ENCODE data around the gene PVALB.
A peak's percentile ranks its signal among the peaks of the same experiment; 100 is the strongest.

Gene PVALB

GRCh38 chr22:36816636-36817524, at the start of gene PVALB:
Gene PVALB, minus strand, starts transcription at chr22:36817035. Its CDS starts 30 bp downstream, at chr22:36817005.
- peak; percentile 68 to 86 (median 79) for DNase-seq

- DNase-seq, result peak; percentile 66 to 83 (median 81)
These were observed 48.5 kb upstream of the PVALB start for GRCh38 chr22:36865346-36865745.

GRCh38 chr22:36864454-36865215, 47.8 kb upstream of the PVALB start:
- peak in 2 of 3 donors; percentile 49 to 60 for DNase-seq

- no peak for DNase-seq
These were observed 47.1 kb upstream of the PVALB start for GRCh38 chr22:36863979-36864378.

- DNase-seq, result no peak
These were observed 46.4 kb upstream of the PVALB start for GRCh38 chr22:36863281-36863680.

- peak; percentile 58 to 70 (median 62) for DNase-seq
These were observed 45.7 kb upstream of the PVALB start for GRCh38 chr22:36862251-36863242.

GRCh38 chr22:36860821-36861659, 44.2 kb upstream of the PVALB start, which contains the start of gene NCF4:
Gene NCF4, plus strand, starts transcription at chr22:36861006. Its CDS starts 166 bp downstream, at chr22:36861172.
- DNase-seq, result peak; percentile 92 to 96 (median 93)

- DNase-seq, result no peak
These were observed 43.6 kb upstream of the PVALB start for GRCh38 chr22:36860438-36860820.

- DNase-seq, result no peak
These were observed 43.2 kb upstream of the PVALB start for GRCh38 chr22:36860017-36860416.

- DNase-seq, result no peak
These were observed 42.1 kb upstream of the PVALB start for GRCh38 chr22:36858966-36859365.

GRCh38 chr22:36858156-36858555, 41.3 kb upstream of the PVALB start:
- no peak for DNase-seq

- DNase-seq, result no peak
These were observed 39.9 kb upstream of the PVALB start for GRCh38 chr22:36856792-36857135.

GRCh38 chr22:36856121-36856791, 39.4 kb upstream of the PVALB start:
- peak; percentile 91 to 98 (median 97) for DNase-seq

GRCh38 chr22:36855478-36855877, 38.6 kb upstream of the PVALB start:
- DNase-seq, result no peak

- DNase-seq, result peak; percentile 85 to 93 (median 89)
These were observed 36.7 kb upstream of the PVALB start for GRCh38 chr22:36853407-36854099.

- no peak for DNase-seq
These were observed 35.5 kb upstream of the PVALB start for GRCh38 chr22:36852056-36852973.

GRCh38 chr22:36850682-36851081, 33.8 kb upstream of the PVALB start:
- no peak for DNase-seq

- no peak for DNase-seq
These were observed 33.2 kb upstream of the PVALB start for GRCh38 chr22:36850056-36850455.

- no peak for DNase-seq
These were observed 30.1 kb upstream of the PVALB start for GRCh38 chr22:36846949-36847348.

All from suppressor macrophage treated with lipopolysaccharide for 1 hour (primary cell).